Gastroesophageal sphincter (tissue), 3 donors: ENCODE measurements around the gene FBXL4.

Experiments
- EP300 ChIP-seq: sonication (generic); formaldehyde crosslinking; IDR thresholded peaks from one replicate; pipeline ENCODE4 v1.6.1; 2017; ENCODE audit warnings: antibody characterized with exemption, mild to moderate bottlenecking
- POLR2A ChIP-seq, 2 donors: fragments of 450-650 bp; IDR thresholded peaks; one replicate each; pipeline ENCODE4 v1.6.1; 2017; ENCODE audit warnings: antibody characterized with exemption in 2 of 2, mild to moderate bottlenecking in 2 of 2, moderate library complexity in 1 of 2
- POLR2AphosphoS5 ChIP-seq: sonication (generic); formaldehyde crosslinking; IDR thresholded peaks from one replicate; pipeline ENCODE4 v1.6.1; 2017; ENCODE audit warnings: antibody characterized with exemption
- TF ChIP-seq, protein P1 (sequence below), 4 experiments: fragments of 200-600 bp in 2 of 4; fragments of 450-650 bp in 2 of 4; sonication (generic) in 1 of 4; IDR thresholded peaks; one replicate each; pipeline ENCODE4 v1.5.1; 2017 to 2019; ENCODE audit warnings: antibody characterized with exemption in 4 of 4, mild to moderate bottlenecking in 2 of 4, moderate library complexity in 2 of 4

DNA sequence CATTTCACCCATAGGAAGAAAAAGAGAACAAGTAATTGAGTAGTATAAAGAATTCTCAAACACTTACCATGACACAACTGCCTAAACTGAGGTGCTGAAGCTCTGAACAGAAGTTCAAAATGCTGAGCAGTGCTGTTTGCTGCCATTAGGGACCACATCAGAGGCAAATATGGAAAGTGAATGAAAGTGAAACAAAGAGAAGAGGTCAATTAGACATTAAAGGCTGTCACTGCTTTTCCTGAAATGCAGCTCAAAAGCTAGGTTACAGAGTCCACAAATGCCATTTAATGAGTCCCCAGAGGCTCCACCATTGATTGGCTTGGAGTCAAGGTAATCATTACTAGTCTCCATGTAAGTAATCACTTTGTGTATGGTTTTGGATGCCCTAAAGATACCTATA, 67.3 kb downstream of the FBXL4 start:
- TF ChIP-seq, protein P1, sequence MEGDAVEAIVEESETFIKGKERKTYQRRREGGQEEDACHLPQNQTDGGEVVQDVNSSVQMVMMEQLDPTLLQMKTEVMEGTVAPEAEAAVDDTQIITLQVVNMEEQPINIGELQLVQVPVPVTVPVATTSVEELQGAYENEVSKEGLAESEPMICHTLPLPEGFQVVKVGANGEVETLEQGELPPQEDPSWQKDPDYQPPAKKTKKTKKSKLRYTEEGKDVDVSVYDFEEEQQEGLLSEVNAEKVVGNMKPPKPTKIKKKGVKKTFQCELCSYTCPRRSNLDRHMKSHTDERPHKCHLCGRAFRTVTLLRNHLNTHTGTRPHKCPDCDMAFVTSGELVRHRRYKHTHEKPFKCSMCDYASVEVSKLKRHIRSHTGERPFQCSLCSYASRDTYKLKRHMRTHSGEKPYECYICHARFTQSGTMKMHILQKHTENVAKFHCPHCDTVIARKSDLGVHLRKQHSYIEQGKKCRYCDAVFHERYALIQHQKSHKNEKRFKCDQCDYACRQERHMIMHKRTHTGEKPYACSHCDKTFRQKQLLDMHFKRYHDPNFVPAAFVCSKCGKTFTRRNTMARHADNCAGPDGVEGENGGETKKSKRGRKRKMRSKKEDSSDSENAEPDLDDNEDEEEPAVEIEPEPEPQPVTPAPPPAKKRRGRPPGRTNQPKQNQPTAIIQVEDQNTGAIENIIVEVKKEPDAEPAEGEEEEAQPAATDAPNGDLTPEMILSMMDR (IDR thresholded peaks at IDR 0.05) = no peak
- no peak for TF ChIP-seq EP300
- no peak for TF ChIP-seq POLR2A (IDR thresholded peaks at IDR 0.05)
- no peak for TF ChIP-seq POLR2AphosphoS5
